IPS-15b (cell line): ENCODE results near the gene POLDIP3.
"Not testable (repeated sequence)": the region's sequence is repeated elsewhere in the genome, so short reads cannot be mapped to it uniquely, and the experiment has no call there.

Source experiments
- H3K27me3 ChIP-seq: one replicate; pipeline ENCODE4 v1.6.1; 2013; ENCODE audit warnings: low read length; ENCODE audit not compliant: control insufficient read depth, insufficient read depth
- H3K36me3 ChIP-seq: one replicate; pipeline ENCODE4 v1.6.1; 2013; ENCODE audit warnings: low read length; ENCODE audit not compliant: control insufficient read depth, insufficient read depth
- H3K4me1 ChIP-seq: one replicate; pipeline ENCODE4 v1.6.1; 2013; ENCODE audit warnings: mild to moderate bottlenecking, low read length; ENCODE audit not compliant: control insufficient read depth, insufficient read depth
- H3K4me3 ChIP-seq: one replicate; pipeline ENCODE4 v1.5.1; 2013; ENCODE audit warnings: low read depth, low read length
- H3K9ac ChIP-seq: one replicate; pipeline ENCODE4 v1.6.1; 2013; ENCODE audit warnings: low read depth, mild to moderate bottlenecking, low read length
- H3K9me3 ChIP-seq: one replicate; pipeline ENCODE4 v1.6.1; 2013; ENCODE audit warnings: mild to moderate bottlenecking, low read length; ENCODE audit not compliant: control insufficient read depth, insufficient read depth

POLDIP3 gene

GRCh38 chr22:42536634-42537033 lies 78.0 kb downstream of the POLDIP3 start:
- H3K27me3 ChIP-seq, H3K9me3 ChIP-seq, H3K9ac ChIP-seq, H3K36me3 ChIP-seq, H3K4me3 ChIP-seq, H3K4me1 ChIP-seq: not testable (repeated sequence)

- H3K9ac ChIP-seq = no peak overlapping the region
- H3K9me3 ChIP-seq = no peaks in the 10 kb centered on the region
- H3K4me3 ChIP-seq = no peak overlapping the region
- no peaks in the 10 kb centered on the region for H3K4me1 ChIP-seq
- H3K27me3 ChIP-seq = no peaks in the 10 kb centered on the region
- no peaks in the 10 kb centered on the region for H3K36me3 ChIP-seq
These were observed 78.5 kb downstream of the POLDIP3 start for GRCh38 chr22:42536166-42536565.

DNA sequence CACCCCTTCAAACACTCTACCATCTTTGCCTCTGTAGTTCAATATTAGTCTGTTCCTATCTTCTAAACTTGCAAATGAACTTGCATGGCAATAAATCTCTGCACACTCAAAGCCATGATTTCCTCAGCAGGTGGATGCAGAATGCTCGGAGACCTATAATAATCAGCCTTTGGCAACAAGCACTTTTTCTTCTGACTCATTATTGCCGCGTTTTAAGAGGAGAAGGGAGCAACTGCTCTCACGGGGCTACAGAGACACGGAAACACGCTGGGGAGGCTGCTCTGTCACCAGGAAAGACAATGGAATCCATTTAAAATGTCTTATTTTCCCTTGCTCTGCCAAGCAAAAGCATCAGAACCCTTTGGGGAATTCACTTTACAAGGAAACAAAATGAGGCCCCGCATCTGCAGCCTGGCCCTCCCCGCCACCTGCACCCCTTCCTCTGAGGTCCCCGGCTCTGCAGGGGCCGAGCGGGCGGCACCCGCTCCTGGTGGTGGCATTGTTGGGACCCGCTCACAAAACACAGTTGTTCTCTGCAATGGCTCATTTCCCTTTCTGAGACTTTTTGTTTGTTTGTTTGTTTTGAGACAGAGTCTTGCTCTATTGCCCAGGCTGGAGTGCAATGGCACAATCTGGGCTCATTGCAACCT lies 79.5 kb downstream of the POLDIP3 start:
- H3K9ac ChIP-seq, H3K4me1 ChIP-seq, H3K27me3 ChIP-seq, H3K4me3 ChIP-seq, H3K36me3 ChIP-seq, H3K9me3 ChIP-seq: not testable (repeated sequence)
